H9 (cell line): ENCODE measurements around the gene N4BP3. TPM values are rescaled to one million over a fixed set of nuclear protein-coding genes. Genes with fewer than 3 reads are reported as not detected.

Experiments
- DNase-seq: peaks from one replicate; pipeline ENCODE4 v3.0.0-alpha.2; 2017
- H2AFZ ChIP-seq: one replicate; pipeline ENCODE4 v1.6.1; 2013; ENCODE audit warnings: mild to moderate bottlenecking, low read length, control low read depth, moderate library complexity
- H2AK5ac ChIP-seq: 2 replicates; pipeline ENCODE4 v1.6.1; 2013; ENCODE audit warnings: low read length, control low read depth, mixed read lengths; ENCODE audit not compliant: insufficient read length
- H2BK120ac ChIP-seq: one replicate; pipeline ENCODE4 v1.6.1; 2013; ENCODE audit warnings: low read depth, mild to moderate bottlenecking, low read length, control low read depth, inconsistent platforms; ENCODE audit not compliant: poor library complexity, severe bottlenecking
- H2BK12ac ChIP-seq: 2 replicates; pipeline ENCODE4 v1.6.1; 2013; ENCODE audit warnings: low read length, control low read depth, mixed read lengths, low read depth; ENCODE audit not compliant: insufficient read length
- H2BK15ac ChIP-seq: 2 replicates; pipeline ENCODE4 v1.6.1; 2013; ENCODE audit warnings: low read depth, low read length, control low read depth
- H2BK20ac ChIP-seq: one replicate; pipeline ENCODE4 v1.6.1; 2013; ENCODE audit warnings: low read depth, mild to moderate bottlenecking, low read length, control low read depth, inconsistent platforms; ENCODE audit not compliant: poor library complexity, severe bottlenecking
- H2BK5ac ChIP-seq: 2 replicates; pipeline ENCODE4 v1.6.1; 2013; ENCODE audit warnings: low read length, control low read depth, mixed read lengths; ENCODE audit not compliant: insufficient read length
- H3K14ac ChIP-seq: 2 replicates; pipeline ENCODE4 v1.6.1; 2013; ENCODE audit warnings: low read length, control low read depth; ENCODE audit not compliant: insufficient read depth
- H3K18ac ChIP-seq: 2 replicates; pipeline ENCODE4 v1.6.1; 2013; ENCODE audit warnings: low read depth, mild to moderate bottlenecking, mixed read lengths, low read length, control low read depth; ENCODE audit not compliant: insufficient read length
- H3K23ac ChIP-seq: 2 replicates; pipeline ENCODE4 v1.6.1; 2013; ENCODE audit warnings: low read length, control low read depth, mixed read lengths, low read depth; ENCODE audit not compliant: insufficient read length
- H3K23me2 ChIP-seq: 2 replicates; pipeline ENCODE4 v1.6.1; 2013; ENCODE audit warnings: low read depth, mild to moderate bottlenecking, mixed read lengths, low read length, control low read depth; ENCODE audit not compliant: insufficient read length, poor library complexity, severe bottlenecking
- H3K27ac ChIP-seq: 2 replicates; pipeline ENCODE4 v1.5.1; 2013; ENCODE audit warnings: low read length, control low read depth, mixed read lengths, low read depth; ENCODE audit not compliant: insufficient read length
- H3K27me3 ChIP-seq: 2 replicates; pipeline ENCODE4 v1.6.1; 2013; ENCODE audit warnings: low read length, control low read depth, inconsistent platforms; ENCODE audit not compliant: insufficient read depth
- H3K4ac ChIP-seq: 2 replicates; pipeline ENCODE4 v1.6.1; 2013; ENCODE audit warnings: low read depth, mild to moderate bottlenecking, control low read depth, inconsistent platforms, low read length, moderate library complexity
- H3K4me1 ChIP-seq: 2 replicates; pipeline ENCODE4 v1.6.1; 2013; ENCODE audit warnings: low read length, control low read depth, inconsistent platforms; ENCODE audit not compliant: insufficient read depth
- H3K4me2 ChIP-seq: 2 replicates; pipeline ENCODE4 v1.6.1; 2013; ENCODE audit warnings: low read length, control low read depth, mixed read lengths; ENCODE audit not compliant: insufficient read length, insufficient read depth
- H3K56ac ChIP-seq: 2 replicates; pipeline ENCODE4 v1.6.1; 2013; ENCODE audit warnings: low read depth, mild to moderate bottlenecking, mixed read lengths, low read length, control low read depth; ENCODE audit not compliant: insufficient read length
- H3K79me1 ChIP-seq: 2 replicates; pipeline ENCODE4 v1.6.1; 2013; ENCODE audit warnings: low read depth, mild to moderate bottlenecking, moderate library complexity, low read length, control low read depth, inconsistent platforms; ENCODE audit not compliant: insufficient read depth, poor library complexity, severe bottlenecking
- H3K79me2 ChIP-seq: 2 replicates; pipeline ENCODE4 v1.6.1; 2013; ENCODE audit warnings: low read length, control low read depth, inconsistent platforms; ENCODE audit not compliant: insufficient read depth
- H3K9ac ChIP-seq: 2 replicates; pipeline ENCODE4 v1.6.1; 2013; ENCODE audit warnings: low read length, control low read depth, mixed read lengths; ENCODE audit not compliant: insufficient read length; ENCODE audit errors: extremely low read depth
- H3K9me3 ChIP-seq: one replicate; pipeline ENCODE4 v1.6.1; 2013; ENCODE audit warnings: low read depth, low read length, inconsistent platforms; ENCODE audit not compliant: control insufficient read depth
- H3T11ph ChIP-seq: one replicate; pipeline ENCODE4 v1.6.1; 2013; ENCODE audit warnings: mild to moderate bottlenecking, low read length, control low read depth, inconsistent platforms
- H4K20me1 ChIP-seq: one replicate; pipeline ENCODE4 v1.6.1; 2013; ENCODE audit not compliant: control insufficient read depth, insufficient read length, insufficient read depth
- H4K5ac ChIP-seq: 2 replicates; pipeline ENCODE4 v1.6.1; 2013; ENCODE audit warnings: low read depth, mild to moderate bottlenecking, mixed read lengths, low read length, control low read depth; ENCODE audit not compliant: insufficient read length
- H4K8ac ChIP-seq: replicated peaks from 2 replicates; pipeline ENCODE4 v1.6.1; 2013; ENCODE audit warnings: low read length, control low read depth, mixed read lengths, low read depth; ENCODE audit not compliant: insufficient read length
- H4K91ac ChIP-seq: 2 replicates; pipeline ENCODE4 v1.6.1; 2013; ENCODE audit warnings: low read depth, mild to moderate bottlenecking, moderate library complexity, mixed read lengths, low read length, control low read depth; ENCODE audit not compliant: insufficient read length
- H3K27ac Mint-ChIP-seq, 3 experiments: 2 replicates in 2 of 3; 3 replicates in 1 of 3; pipeline ENCODE4 v1.8.0; 2020 to 2021; ENCODE audit warnings: mixed read lengths in 3 of 3, mild to moderate bottlenecking in 1 of 3, moderate library complexity in 1 of 3
- H3K27me3 Mint-ChIP-seq: 2 replicates; pipeline ENCODE4 v1.8.0; 2021; ENCODE audit warnings: low read depth, mild to moderate bottlenecking, moderate library complexity, mixed read lengths
- H3K36me3 Mint-ChIP-seq, 3 experiments: 2 replicates in 2 of 3; 3 replicates in 1 of 3; pipeline ENCODE4 v1.8.0; 2020 to 2021; ENCODE audit warnings: low read depth in 3 of 3, mixed read lengths in 3 of 3; ENCODE audit not compliant: insufficient read depth in 1 of 3
- H3K4me1 Mint-ChIP-seq, 2 experiments: 2 replicates each; pipeline ENCODE4 v1.8.0; 2020; ENCODE audit warnings: mixed read lengths in 2 of 2
- H3K4me3 Mint-ChIP-seq, 2 experiments: 2 replicates in 1 of 2; 3 replicates in 1 of 2; pipeline ENCODE4 v1.8.0; 2020 to 2021; ENCODE audit warnings: mild to moderate bottlenecking in 2 of 2, mixed read lengths in 2 of 2, moderate library complexity in 1 of 2
- H3K9me3 Mint-ChIP-seq, 2 experiments: 2 replicates in 1 of 2; 3 replicates in 1 of 2; pipeline ENCODE4 v1.8.0; 2020; ENCODE audit warnings: mild to moderate bottlenecking in 2 of 2, mixed read lengths in 2 of 2, moderate library complexity in 1 of 2
- CTCF ChIP-seq: fragments of 200-600 bp; sonication (generic); conservative IDR thresholded peaks from 3 replicates; pipeline ENCODE4 v1.8.0; 2021; ENCODE audit warnings: antibody characterized with exemption, mild to moderate bottlenecking
- WGBS: extraction: QIAGEN DNeasy Blood & Tissue Kit; methylation state at CpG from one replicate; pipeline ENCODE4 v1.1.7; 2013; ENCODE audit warnings: missing lambda C conversion rate, low lambda C conversion rate, mixed read lengths; ENCODE audit not compliant: insufficient read length; ENCODE audit errors: extremely low coverage; 5-methylcytosine and 5-hydroxymethylcytosine counted together
- total RNA-seq: library from RNA; stranded (reverse); gene quantifications from 2 replicates; pipeline ENCODE4 v1.2.1, GENCODE V29; 2021

N4BP3 gene
- total RNA-seq, 1 experiment from 2014 or later: 32.1 TPM

GRCh38 chr5:178103612-178104011 is 9.7 kb upstream of the N4BP3 start:
- no peak overlapping the region for H3K4me3 Mint-ChIP-seq
- peaks cover 9 to 14% of the 10 kb centered on the region in 2 experiments for H3K4me1 Mint-ChIP-seq
- Histone ChIP-seq H2AFZ (no peak overlapping the region), H3K9ac (no peak overlapping the region), H2BK5ac (no peak overlapping the region), H3K18ac (no peak overlapping the region), H3K23me2 (no peaks in the 10 kb centered on the region), H3K14ac (no peak overlapping the region), H3K27me3 (no peaks in the 10 kb centered on the region), H4K8ac (no peak overlapping the region), H4K5ac (no peak overlapping the region), H3K79me2 (no peaks in the 10 kb centered on the region), H3K23ac (no peak overlapping the region), H2BK20ac (no peak overlapping the region), H3K27ac (no peak overlapping the region), H4K91ac (no peak overlapping the region), H2BK12ac (no peak overlapping the region), H3K9me3 (no peaks in the 10 kb centered on the region), H2BK15ac (no peak overlapping the region), H3K4me2 (no peak overlapping the region), H3K79me1 (no peaks in the 10 kb centered on the region), H3T11ph (no peak overlapping the region), H3K4ac (no peak overlapping the region), H2BK120ac (no peak overlapping the region), H4K20me1 (no peaks in the 10 kb centered on the region), H2AK5ac (no peak overlapping the region), H3K56ac (no peak overlapping the region), H3K4me1 (peaks cover 3% of the 10 kb centered on the region; the same call in 1 of the 2 replicates)
- TF ChIP-seq CTCF: no peak
- no CpG with 5 or more reads among the region's 12 CpGs for WGBS
- no peaks in the 10 kb centered on the region for H3K36me3 Mint-ChIP-seq
- peaks cover 0 to 3% of the 10 kb centered on the region in 2 experiments; a peak in 1 of 5 replicates for H3K9me3 Mint-ChIP-seq
- DNase-seq: no peak
- peaks cover 1% of the 10 kb centered on the region; the same call in 1 of the 2 replicates for H3K27me3 Mint-ChIP-seq
- H3K27ac Mint-ChIP-seq: peak overlapping the region in 2 of 3 experiments; percentile 80 to 92; a peak in 2 of 7 replicates
